ENCODE results near the gene NPPA. TPM values are rescaled to one million over a fixed set of nuclear protein-coding genes. Genes with fewer than 3 reads are reported as not detected.

The NPPA gene
- total RNA-seq, 1 donor, result not detected

DNA sequence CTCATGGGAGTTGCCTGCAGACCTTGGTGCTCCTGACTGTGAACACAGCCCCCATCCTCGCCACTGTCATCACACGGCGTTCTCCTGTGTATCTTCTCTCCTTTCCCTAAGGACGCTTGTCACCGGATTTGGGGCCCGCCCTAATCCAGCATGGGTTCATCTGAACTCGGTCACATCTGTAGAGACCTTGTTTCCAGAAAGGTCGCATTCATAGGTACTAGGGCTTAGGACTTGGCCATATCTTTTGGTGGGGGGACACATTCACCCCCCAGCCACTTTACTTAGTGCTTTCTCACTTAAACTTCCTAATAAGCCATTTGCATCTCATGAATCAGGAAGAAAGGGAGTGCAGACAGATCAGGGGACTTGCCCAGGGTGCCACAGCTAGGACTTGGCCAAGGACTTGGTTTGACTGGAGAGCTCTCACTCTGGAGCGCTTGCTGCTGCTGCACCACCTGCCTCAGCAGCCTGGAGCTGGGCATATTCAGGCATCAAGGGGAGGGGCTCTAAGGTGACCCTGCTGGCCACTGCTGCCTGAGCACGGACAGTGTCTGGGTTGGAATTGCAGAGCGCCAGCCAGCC lies 9.7 kb downstream of the NPPA start:
- no peak for DNase-seq (ENCODE audit: low read depth)
- H3K4me3 ChIP-seq (ENCODE audit: low read depth, low read length), result no peak overlapping the region
- TF ChIP-seq, protein P1, sequence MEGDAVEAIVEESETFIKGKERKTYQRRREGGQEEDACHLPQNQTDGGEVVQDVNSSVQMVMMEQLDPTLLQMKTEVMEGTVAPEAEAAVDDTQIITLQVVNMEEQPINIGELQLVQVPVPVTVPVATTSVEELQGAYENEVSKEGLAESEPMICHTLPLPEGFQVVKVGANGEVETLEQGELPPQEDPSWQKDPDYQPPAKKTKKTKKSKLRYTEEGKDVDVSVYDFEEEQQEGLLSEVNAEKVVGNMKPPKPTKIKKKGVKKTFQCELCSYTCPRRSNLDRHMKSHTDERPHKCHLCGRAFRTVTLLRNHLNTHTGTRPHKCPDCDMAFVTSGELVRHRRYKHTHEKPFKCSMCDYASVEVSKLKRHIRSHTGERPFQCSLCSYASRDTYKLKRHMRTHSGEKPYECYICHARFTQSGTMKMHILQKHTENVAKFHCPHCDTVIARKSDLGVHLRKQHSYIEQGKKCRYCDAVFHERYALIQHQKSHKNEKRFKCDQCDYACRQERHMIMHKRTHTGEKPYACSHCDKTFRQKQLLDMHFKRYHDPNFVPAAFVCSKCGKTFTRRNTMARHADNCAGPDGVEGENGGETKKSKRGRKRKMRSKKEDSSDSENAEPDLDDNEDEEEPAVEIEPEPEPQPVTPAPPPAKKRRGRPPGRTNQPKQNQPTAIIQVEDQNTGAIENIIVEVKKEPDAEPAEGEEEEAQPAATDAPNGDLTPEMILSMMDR (IDR thresholded peaks at IDR 0.05; ENCODE audit: insufficient read depth, low read depth, low read length), result no peak

DNA sequence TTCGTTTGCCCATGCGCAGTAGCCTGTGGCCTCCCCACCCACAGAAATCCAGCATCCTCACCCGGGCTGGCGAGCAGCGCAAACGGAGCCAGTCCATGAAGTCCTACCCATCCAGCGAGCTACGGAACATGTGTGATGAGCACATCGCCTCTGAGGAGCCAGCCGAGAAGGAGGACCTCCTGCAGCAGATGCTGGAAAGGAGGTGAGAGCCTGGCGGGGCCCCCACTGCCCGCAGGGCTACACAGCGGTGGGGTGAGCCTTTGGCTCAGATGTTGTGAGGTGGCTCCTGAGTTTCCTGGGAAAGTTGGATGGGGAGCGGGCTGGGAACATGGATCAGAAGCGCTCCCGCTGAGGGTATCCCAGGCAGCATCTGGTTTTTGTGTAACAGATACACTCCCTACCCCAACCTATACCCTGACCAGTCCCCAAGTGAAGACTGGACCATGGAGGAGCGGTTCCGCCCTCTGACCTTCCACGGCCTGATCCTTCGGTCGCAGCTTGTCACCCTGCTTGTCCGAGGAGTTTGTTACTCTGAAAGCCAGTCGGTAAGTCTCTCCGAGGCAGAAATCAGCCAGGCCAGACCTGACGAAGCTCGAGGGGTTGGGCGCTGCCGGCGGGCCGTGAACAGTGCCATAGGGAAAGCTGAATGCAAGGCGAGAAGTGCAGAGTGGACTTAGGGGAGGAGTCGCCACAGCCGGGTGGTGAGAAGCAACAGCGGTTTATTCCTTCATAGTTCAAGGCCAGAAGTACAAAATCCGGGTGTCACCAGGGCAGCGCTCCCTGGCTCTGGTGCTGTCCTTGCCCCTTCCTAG lies 10.4 kb downstream of the NPPA start:
- no peak for DNase-seq (ENCODE audit: low read depth)
- H3K4me3 ChIP-seq (ENCODE audit: low read depth, low read length), result no peak overlapping the region
- TF ChIP-seq, protein P1 (IDR thresholded peaks at IDR 0.05; ENCODE audit: insufficient read depth, low read depth, low read length), result no peak

DNA sequence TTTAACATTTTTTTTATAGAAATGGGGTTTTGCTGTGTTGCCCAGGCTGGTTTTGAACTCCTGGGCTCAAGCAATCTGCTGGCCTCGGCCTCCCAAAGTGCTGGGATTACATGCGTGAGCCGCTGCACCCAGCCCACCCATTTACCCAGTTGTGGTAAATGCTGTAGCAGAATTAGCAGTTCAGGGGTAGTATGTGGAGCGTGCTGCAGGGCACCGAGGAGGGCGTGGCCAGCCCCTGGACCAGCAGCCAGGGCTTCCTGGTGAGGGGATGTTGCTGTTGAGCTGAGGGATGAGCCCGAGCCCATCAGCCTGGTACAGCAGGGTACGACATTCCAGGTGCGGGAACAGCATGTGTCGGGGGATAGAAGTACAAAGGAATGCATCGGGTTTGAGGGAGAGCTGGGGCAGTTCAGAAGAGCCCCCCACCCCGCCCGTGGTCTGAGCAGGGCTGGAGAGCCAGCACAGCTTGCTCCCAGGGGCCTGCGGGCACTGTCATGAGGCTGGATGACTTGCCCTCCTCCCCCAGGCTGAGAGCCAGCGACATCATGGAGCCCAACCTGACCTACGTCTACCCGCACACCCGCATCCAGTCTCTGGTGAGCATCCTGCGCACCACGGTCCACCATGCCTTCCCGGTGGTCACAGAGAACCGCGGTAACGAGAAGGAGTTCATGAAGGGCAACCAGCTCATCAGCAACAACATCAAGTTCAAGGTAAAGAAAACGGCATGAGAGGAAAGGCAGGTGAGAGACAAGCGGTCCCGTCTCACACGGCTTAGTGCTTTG lies 11.9 kb downstream of the NPPA start:
- no peak for DNase-seq (ENCODE audit: low read depth)
- TF ChIP-seq, protein P1 (IDR thresholded peaks at IDR 0.05; ENCODE audit: insufficient read depth, low read depth, low read length), result no peak
- no peak overlapping the region for H3K4me3 ChIP-seq (ENCODE audit: low read depth, low read length)

DNA sequence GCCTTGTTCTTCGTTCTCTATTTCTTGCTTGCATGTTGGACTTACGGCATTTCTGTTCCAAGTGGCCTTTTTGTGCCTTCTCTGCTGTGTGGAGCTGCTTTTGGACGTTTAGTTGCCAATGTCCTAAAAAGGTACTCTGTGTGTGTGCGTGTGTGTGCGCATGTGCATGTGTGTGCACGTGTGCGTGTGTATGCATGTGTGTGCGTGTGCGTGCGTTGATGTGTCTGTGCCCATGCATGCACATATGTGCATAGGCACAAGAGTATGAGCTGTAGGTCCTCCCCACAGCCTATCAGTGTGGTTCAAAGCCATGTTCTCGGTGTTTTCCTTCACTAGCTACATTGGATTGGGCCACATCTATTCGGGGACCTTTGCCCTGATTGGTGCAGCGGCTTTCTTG lies 13.7 kb downstream of the NPPA start:
- no peak for DNase-seq (ENCODE audit: low read depth)
- H3K4me3 ChIP-seq (ENCODE audit: low read depth, low read length), result no peak overlapping the region
- TF ChIP-seq, protein P1 (IDR thresholded peaks at IDR 0.05; ENCODE audit: insufficient read depth, low read depth, low read length), result no peak

DNA sequence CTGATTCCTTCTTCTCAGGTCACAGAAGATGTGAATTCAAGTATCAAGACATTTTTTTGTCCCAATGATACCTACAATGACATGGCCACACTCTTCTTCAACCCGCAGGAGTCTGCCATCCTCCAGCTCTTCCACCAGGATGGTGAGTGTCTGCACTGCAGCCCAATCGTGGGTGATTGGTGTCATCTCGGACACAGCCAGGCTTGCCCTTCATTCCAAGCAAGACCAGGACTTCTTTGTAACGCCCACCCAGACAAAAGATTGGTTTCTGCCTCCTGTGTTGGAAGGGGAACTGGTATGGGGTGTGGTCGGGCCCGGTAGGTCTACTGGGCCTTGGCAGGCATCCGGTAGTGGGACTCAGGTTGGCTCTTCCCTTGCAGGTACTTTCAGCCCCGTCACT lies 14.1 kb downstream of the NPPA start:
- DNase-seq (ENCODE audit: low read depth), result no peak
- TF ChIP-seq, protein P1 (IDR thresholded peaks at IDR 0.05; ENCODE audit: insufficient read depth, low read depth, low read length), result no peak
- no peak overlapping the region for H3K4me3 ChIP-seq (ENCODE audit: low read depth, low read length)

DNA sequence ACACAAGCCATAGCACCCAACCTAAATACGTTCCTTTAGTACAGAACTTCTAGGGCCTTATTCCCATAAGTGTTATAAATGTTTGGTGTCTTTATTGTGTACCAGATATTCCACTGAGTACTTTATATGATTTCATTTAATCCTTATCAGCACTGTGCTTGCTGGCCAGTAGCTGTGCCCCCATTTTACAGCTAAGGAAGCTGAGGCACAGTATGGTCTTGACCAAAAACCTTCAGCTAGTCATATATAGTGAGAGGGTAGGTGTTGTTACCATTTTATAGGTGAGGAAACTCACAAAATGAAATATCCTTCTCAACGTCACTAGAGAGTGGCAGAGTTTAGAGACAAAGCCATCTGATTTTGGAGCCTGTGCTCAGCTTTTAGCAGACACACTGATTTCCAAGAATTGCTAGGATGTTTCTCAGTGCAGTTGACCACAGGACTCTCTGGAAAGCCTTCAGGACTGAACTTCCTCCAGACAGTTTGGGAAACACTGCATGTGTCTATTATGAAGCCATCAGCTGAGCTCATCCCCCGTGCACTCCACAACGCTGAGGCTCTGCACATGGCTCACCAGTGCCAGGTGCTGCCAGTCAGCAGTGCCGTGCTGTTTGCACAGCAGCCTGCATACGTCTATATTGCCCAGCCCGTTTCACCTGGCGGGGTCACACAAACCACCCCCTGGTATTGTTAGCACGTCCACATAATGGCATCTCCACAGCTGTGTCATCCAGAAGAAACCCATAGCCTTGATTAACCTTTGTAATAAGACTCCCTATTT lies 15.4 kb downstream of the NPPA start:
- no peak for DNase-seq (ENCODE audit: low read depth)
- H3K4me3 ChIP-seq (ENCODE audit: low read depth, low read length), result no peak overlapping the region
- TF ChIP-seq, protein P1 (IDR thresholded peaks at IDR 0.05; ENCODE audit: insufficient read depth, low read depth, low read length), result no peak

Measured in fibroblast of villous mesenchyme (primary cell).